Caco-2 (cell line): Measurements from ENCODE around the gene KIF1B. TPM values are rescaled to one million over a fixed set of nuclear protein-coding genes. Genes with fewer than 3 reads are reported as not detected.
"Not testable (repeated sequence)": the region's sequence is repeated elsewhere in the genome, so short reads cannot be mapped to it uniquely, and the experiment has no call there.

Experiments used
- BruUV-seq: library from RNA; stranded (reverse); fragments of 400-500 nt; replicated peaks from 2 replicates; lab custom pipeline; 2021; lab: Mats Ljungman, UMichigan
- CTCF ChIA-PET: fragments of 300-600 bp; sonication (Branson Sonifier 250); formaldehyde crosslinking; loops from one replicate; lab custom pipeline; 2022; ENCODE audit warnings: antibody characterized with exemption; lab: Charles Lee
- POLR2A ChIA-PET: fragments of 300-600 bp; sonication (Branson Sonifier 250); formaldehyde crosslinking; loops from one replicate; lab custom pipeline; 2022; ENCODE audit warnings: antibody characterized with exemption; lab: Charles Lee
- DNase-seq, 2 experiments: peaks; one replicate each; pipeline versions ENCODE4 v3.0.0 to v3.0.0-alpha.2; 2020 to 2022
- H3K27me3 ChIP-seq: replicated peaks from 2 replicates; pipeline ENCODE4 v1.6.0; 2011; ENCODE audit warnings: low read length; ENCODE audit not compliant: control insufficient read depth, insufficient read depth
- H3K36me3 ChIP-seq: 2 replicates; pipeline ENCODE4 v1.5.1; 2011; ENCODE audit warnings: low read length; ENCODE audit not compliant: control insufficient read depth, insufficient read depth
- H3K4me1 ChIP-seq: fragments of 250-450 bp; sonication (Bioruptor Pico); 2 replicates; pipeline ENCODE4 v1.5.1; 2020; ENCODE audit warnings: mild to moderate bottlenecking
- H3K4me3 ChIP-seq: 2 replicates; pipeline ENCODE4 v1.5.1; 2011; ENCODE audit warnings: low read depth, mild to moderate bottlenecking, control low read depth, low read length
- H3K9me3 ChIP-seq: fragments of 250-450 bp; sonication (Bioruptor Pico); 2 replicates; pipeline ENCODE4 v1.5.1; 2020; ENCODE audit warnings: mild to moderate bottlenecking, moderate library complexity
- H3K27ac Mint-ChIP-seq: one replicate; pipeline ENCODE4 v1.8.0; 2022; ENCODE audit warnings: mixed read lengths; ENCODE audit not compliant: unreplicated experiment
- H3K27me3 Mint-ChIP-seq: one replicate; pipeline ENCODE4 v1.8.0; 2022; ENCODE audit warnings: mixed read lengths; ENCODE audit not compliant: insufficient read depth, unreplicated experiment
- H3K36me3 Mint-ChIP-seq: one replicate; pipeline ENCODE4 v1.8.0; 2022; ENCODE audit warnings: mild to moderate bottlenecking, mixed read lengths; ENCODE audit not compliant: insufficient read depth, unreplicated experiment
- H3K4me1 Mint-ChIP-seq: one replicate; pipeline ENCODE4 v1.8.0; 2022; ENCODE audit warnings: low read depth, mixed read lengths; ENCODE audit not compliant: unreplicated experiment
- H3K4me3 Mint-ChIP-seq: one replicate; pipeline ENCODE4 v1.8.0; 2022; ENCODE audit warnings: mild to moderate bottlenecking, moderate library complexity, mixed read lengths; ENCODE audit not compliant: unreplicated experiment
- H3K9me3 Mint-ChIP-seq: one replicate; pipeline ENCODE4 v1.8.0; 2022; ENCODE audit warnings: mixed read lengths; ENCODE audit not compliant: unreplicated experiment
- intact Hi-C: fragments of 100-400 bp; cut with micrococcal nuclease; formaldehyde crosslinking; loops from one replicate; pipeline ENCODE4 v1.10.0; 2022; ENCODE audit not compliant: unreplicated experiment
- total RNA-seq: library from RNA; stranded (reverse); gene quantifications from 2 replicates; pipeline ENCODE4 v1.2.3, GENCODE V29; 2022
- TF ChIP-seq, protein P1 (sequence below), 2 experiments: fragments of 200-600 bp in 1 of 2; IDR thresholded peaks; 1 replicate in 1 of 2; 2 replicates in 1 of 2; pipeline versions ENCODE4 v1.5.1 to v1.8.0; 2011 to 2022; ENCODE audit warnings: antibody characterized with exemption in 1 of 2, control low read depth in 1 of 2, inconsistent platforms in 1 of 2, low read depth in 1 of 2, low read length in 1 of 2, mild to moderate bottlenecking in 1 of 2, moderate library complexity in 1 of 2; ENCODE audit not compliant: insufficient read depth in 1 of 2, severe bottlenecking in 1 of 2, unreplicated experiment in 1 of 2

The KIF1B gene
- total RNA-seq, 1 experiment from 2014 or later: 41.1 TPM

DNA sequence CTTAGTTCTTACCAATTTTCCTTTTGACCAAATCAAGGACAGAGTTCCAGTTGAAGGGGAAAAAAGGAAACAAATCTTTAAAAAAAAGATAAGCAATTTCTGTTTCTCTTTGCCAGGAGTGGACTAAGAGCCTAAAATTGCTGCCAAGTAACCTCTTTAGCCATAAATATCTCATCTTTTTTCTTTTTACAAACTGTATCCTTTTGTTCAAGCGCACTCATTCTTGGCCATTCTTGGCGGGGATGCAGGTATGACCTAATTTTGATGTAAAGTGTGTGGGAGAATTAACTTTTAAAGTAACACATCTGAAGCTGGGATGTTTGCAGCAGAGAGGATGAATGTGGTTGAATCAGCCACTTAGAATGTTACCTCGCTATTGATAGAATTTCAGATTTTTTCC lies 13.4 kb upstream of the KIF1B start:
- Histone ChIP-seq H3K27me3 (no peaks in the 10 kb centered on the region), H3K4me1 (peaks cover 6% of the 10 kb centered on the region; the same call in 1 of the 2 replicates), H3K36me3 (no peaks in the 10 kb centered on the region), H3K9me3 (no peaks in the 10 kb centered on the region), H3K4me3 (no peak overlapping the region)
- POLR2A ChIA-PET: no interaction called here
- H3K27ac Mint-ChIP-seq: no peak overlapping the region
- intact Hi-C loops: no loop called here
- no peak for DNase-seq
- no peaks in the 10 kb centered on the region for H3K27me3 Mint-ChIP-seq
- no peaks in the 10 kb centered on the region for H3K4me1 Mint-ChIP-seq
- no peak overlapping the region for H3K4me3 Mint-ChIP-seq
- H3K36me3 Mint-ChIP-seq: no peaks in the 10 kb centered on the region
- no TSS peak for BruUV-seq
- CTCF ChIA-PET: no interaction called here
- H3K9me3 Mint-ChIP-seq: no peaks in the 10 kb centered on the region
- TF ChIP-seq, protein P1, sequence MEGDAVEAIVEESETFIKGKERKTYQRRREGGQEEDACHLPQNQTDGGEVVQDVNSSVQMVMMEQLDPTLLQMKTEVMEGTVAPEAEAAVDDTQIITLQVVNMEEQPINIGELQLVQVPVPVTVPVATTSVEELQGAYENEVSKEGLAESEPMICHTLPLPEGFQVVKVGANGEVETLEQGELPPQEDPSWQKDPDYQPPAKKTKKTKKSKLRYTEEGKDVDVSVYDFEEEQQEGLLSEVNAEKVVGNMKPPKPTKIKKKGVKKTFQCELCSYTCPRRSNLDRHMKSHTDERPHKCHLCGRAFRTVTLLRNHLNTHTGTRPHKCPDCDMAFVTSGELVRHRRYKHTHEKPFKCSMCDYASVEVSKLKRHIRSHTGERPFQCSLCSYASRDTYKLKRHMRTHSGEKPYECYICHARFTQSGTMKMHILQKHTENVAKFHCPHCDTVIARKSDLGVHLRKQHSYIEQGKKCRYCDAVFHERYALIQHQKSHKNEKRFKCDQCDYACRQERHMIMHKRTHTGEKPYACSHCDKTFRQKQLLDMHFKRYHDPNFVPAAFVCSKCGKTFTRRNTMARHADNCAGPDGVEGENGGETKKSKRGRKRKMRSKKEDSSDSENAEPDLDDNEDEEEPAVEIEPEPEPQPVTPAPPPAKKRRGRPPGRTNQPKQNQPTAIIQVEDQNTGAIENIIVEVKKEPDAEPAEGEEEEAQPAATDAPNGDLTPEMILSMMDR (IDR thresholded peaks at IDR 0.05; ENCODE audit: insufficient read depth in 1 of 2, low read depth in 1 of 2, low read length in 1 of 2, severe bottlenecking in 1 of 2, unreplicated experiment in 1 of 2): no peak

DNA sequence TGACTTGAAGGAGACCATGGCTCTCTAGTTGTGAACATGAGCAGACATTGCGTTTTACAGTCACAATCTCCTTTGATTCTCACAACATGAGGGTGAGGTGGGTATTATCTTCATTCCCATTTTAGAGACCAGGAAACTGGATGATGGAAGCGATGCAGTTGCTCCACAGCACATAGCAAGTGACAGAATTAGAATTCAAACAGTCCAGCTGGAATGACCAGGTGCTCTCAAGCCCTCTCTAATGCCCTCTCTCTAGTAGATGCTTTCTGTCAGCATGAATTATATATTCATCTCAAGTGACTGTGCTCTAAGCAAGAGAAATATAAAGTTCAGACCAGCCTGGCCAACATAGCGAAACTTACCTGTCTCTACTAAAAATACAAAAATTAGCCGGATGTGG lies 9.8 kb upstream of the KIF1B start:
- no peak overlapping the region for H3K27ac Mint-ChIP-seq
- H3K4me3 Mint-ChIP-seq: no peak overlapping the region
- intact Hi-C loops: no loop called here
- no TSS peak for BruUV-seq
- H3K9me3 ChIP-seq: no peaks in the 10 kb centered on the region
- H3K4me3 ChIP-seq: no peak overlapping the region
- CTCF ChIA-PET: interaction anchor here (1.8 kb wide), 1 partner anchor 9 kb away, joined by 7 read pairs; the partner anchor contains the start of gene KIF1B
- POLR2A ChIA-PET: no interaction called here
- H3K27me3 Mint-ChIP-seq: no peaks in the 10 kb centered on the region
- H3K4me1 ChIP-seq: peaks cover 3% of the 10 kb centered on the region; the same call in 1 of the 2 replicates
- no peak for DNase-seq
- no peaks in the 10 kb centered on the region for H3K9me3 Mint-ChIP-seq
- TF ChIP-seq, protein P1 (IDR thresholded peaks at IDR 0.05; ENCODE audit: insufficient read depth in 1 of 2, low read depth in 1 of 2, low read length in 1 of 2, severe bottlenecking in 1 of 2, unreplicated experiment in 1 of 2): no peak
- no peaks in the 10 kb centered on the region for H3K36me3 ChIP-seq
- H3K4me1 Mint-ChIP-seq: no peaks in the 10 kb centered on the region
- no peaks in the 10 kb centered on the region for H3K27me3 ChIP-seq
- no peaks in the 10 kb centered on the region for H3K36me3 Mint-ChIP-seq

- H3K27ac Mint-ChIP-seq: no peak overlapping the region
- DNase-seq: no peak
- Histone ChIP-seq H3K27me3 (no peaks in the 10 kb centered on the region), H3K4me3 (no peak overlapping the region), H3K4me1 (no peaks in the 10 kb centered on the region), H3K9me3 (no peaks in the 10 kb centered on the region), H3K36me3 (no peaks in the 10 kb centered on the region)
- POLR2A ChIA-PET: no interaction called here
- no TSS peak for BruUV-seq
- intact Hi-C loops: no loop called here
- H3K4me3 Mint-ChIP-seq: no peak overlapping the region
- CTCF ChIA-PET: no interaction called here
- no peaks in the 10 kb centered on the region for H3K4me1 Mint-ChIP-seq
- no peaks in the 10 kb centered on the region for H3K27me3 Mint-ChIP-seq
- TF ChIP-seq, protein P1 (IDR thresholded peaks at IDR 0.05; ENCODE audit: insufficient read depth in 1 of 2, low read depth in 1 of 2, low read length in 1 of 2, severe bottlenecking in 1 of 2, unreplicated experiment in 1 of 2): no peak
- H3K9me3 Mint-ChIP-seq: no peaks in the 10 kb centered on the region
- H3K36me3 Mint-ChIP-seq: no peaks in the 10 kb centered on the region
Observed at GRCh38 chr1:10204003-10204642, 6.2 kb upstream of the KIF1B start.

DNA sequence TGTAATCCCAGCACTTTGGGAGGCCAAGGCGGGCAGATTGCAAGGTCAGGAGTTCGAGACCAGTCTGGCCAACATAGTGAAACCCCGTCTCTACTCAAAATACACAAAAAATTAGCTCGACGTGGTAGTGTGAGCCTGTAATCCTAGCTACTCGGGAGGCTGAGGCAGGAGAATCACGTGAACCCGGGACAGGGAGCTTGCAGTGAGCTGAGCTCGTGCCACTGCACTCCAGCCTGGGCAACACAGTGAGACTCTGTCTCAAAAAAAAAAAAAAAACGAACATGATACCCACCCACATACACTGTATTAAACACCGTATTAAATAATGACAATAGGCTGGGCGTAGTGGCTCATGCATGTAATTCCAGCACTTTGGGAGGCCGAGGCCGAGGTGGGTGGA lies 5.2 kb upstream of the KIF1B start:
- H3K9me3 Mint-ChIP-seq, intact Hi-C loops, H3K36me3 ChIP-seq, H3K27ac Mint-ChIP-seq, H3K4me3 Mint-ChIP-seq, H3K9me3 ChIP-seq, H3K27me3 Mint-ChIP-seq, POLR2A ChIA-PET, DNase-seq, CTCF ChIA-PET, BruUV-seq, H3K4me1 ChIP-seq, H3K36me3 Mint-ChIP-seq, H3K27me3 ChIP-seq, H3K4me1 Mint-ChIP-seq, H3K4me3 ChIP-seq: not testable (repeated sequence)
